Measurements from ENCODE around the gene OST4.

GRCh38 chr2:27117995-27118524 lies 46.6 kb upstream of the OST4 start:
- TF ChIP-seq MAX (IDR thresholded peaks at IDR 0.05): no peak
- TF ChIP-seq EP300 (IDR thresholded peaks at IDR 0.05; ENCODE audit: borderline replicate concordance): no peak
- TF ChIP-seq CREB1 (IDR thresholded peaks at IDR 0.05; ENCODE audit: low read depth): no peak
- no peak for TF ChIP-seq CEBPB (IDR thresholded peaks at IDR 0.05)
- TF ChIP-seq RAD21 (IDR thresholded peaks at IDR 0.05; ENCODE audit: low read depth): no peak
- no peak for TF ChIP-seq YY1 (IDR thresholded peaks at IDR 0.05; ENCODE audit: low read depth)
- no peak for TF ChIP-seq TAF1 (IDR thresholded peaks at IDR 0.05; ENCODE audit: low read depth)
- TF ChIP-seq EGR1 (IDR thresholded peaks at IDR 0.05): no peak
- TF ChIP-seq REST (IDR thresholded peaks at IDR 0.05; ENCODE audit: low read depth): no peak
- TF ChIP-seq FOXM1 (IDR thresholded peaks at IDR 0.05; ENCODE audit: borderline replicate concordance, low read depth): no peak
- no peak for TF ChIP-seq TEAD4 (IDR thresholded peaks at IDR 0.05)
